Lower leg skin (tissue), 3 donors: ENCODE measurements around the gene CENPO.

Source experiments
- POLR2A ChIP-seq, 2 donors: fragments of 450-650 bp; IDR thresholded peaks; one replicate each; pipeline ENCODE4 v1.6.1; 2016 to 2017; ENCODE audit warnings: antibody characterized with exemption in 2 of 2, mild to moderate bottlenecking in 1 of 2, moderate library complexity in 1 of 2
- TF ChIP-seq, protein P1 (sequence below), 3 donors: fragments of 450-650 bp; IDR thresholded peaks; one replicate each; pipeline ENCODE4 v1.5.1; 2016; ENCODE audit warnings: antibody characterized with exemption in 3 of 3, mild to moderate bottlenecking in 3 of 3, moderate library complexity in 2 of 3

DNA sequence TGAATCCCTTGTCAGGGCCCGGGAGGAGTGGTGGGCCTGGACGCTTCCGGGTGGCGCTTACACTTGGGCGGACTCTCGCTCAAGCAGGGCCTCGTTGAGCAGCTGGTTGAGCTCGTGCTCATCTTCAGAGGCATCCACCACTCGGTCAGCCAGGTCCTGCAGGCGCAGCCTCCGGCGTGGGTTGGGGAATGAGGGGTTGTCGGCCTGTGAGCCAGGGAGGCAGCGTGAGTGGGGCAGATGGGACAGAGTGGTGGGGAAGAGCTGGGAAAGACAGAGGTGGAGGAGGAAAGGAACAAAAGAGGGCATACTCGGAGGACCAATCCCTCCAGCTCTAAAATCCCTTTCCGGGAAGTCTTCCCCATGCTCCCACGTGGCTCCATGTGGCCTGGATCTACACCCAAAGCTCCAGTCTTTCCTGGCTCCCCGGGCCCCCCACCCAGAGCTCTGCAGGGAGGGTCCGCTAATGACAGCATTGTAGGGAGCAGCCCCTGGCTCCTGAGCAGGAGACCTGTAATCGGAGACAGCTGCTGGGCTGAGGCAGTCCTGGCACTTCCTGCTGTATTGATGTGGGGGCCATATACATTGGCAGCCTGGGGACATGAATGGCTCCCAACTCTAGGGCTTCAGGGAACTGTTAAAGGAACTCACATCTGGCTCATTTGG, 41.6 kb downstream of the CENPO start:
- no peak for TF ChIP-seq POLR2A (IDR thresholded peaks at IDR 0.05)
- TF ChIP-seq, protein P1, sequence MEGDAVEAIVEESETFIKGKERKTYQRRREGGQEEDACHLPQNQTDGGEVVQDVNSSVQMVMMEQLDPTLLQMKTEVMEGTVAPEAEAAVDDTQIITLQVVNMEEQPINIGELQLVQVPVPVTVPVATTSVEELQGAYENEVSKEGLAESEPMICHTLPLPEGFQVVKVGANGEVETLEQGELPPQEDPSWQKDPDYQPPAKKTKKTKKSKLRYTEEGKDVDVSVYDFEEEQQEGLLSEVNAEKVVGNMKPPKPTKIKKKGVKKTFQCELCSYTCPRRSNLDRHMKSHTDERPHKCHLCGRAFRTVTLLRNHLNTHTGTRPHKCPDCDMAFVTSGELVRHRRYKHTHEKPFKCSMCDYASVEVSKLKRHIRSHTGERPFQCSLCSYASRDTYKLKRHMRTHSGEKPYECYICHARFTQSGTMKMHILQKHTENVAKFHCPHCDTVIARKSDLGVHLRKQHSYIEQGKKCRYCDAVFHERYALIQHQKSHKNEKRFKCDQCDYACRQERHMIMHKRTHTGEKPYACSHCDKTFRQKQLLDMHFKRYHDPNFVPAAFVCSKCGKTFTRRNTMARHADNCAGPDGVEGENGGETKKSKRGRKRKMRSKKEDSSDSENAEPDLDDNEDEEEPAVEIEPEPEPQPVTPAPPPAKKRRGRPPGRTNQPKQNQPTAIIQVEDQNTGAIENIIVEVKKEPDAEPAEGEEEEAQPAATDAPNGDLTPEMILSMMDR (IDR thresholded peaks at IDR 0.05), result no peak
